NCI-H2227 treated with DMSO at 0.1 percent for 48 hours (cell line): ENCODE data around the gene ADAMTS2.

ENCODE experiments used
- DNase-seq: peaks from one replicate; lab custom pipeline; 2025; lab: John Stamatoyannopoulos, UW

Gene ADAMTS2

DNA sequence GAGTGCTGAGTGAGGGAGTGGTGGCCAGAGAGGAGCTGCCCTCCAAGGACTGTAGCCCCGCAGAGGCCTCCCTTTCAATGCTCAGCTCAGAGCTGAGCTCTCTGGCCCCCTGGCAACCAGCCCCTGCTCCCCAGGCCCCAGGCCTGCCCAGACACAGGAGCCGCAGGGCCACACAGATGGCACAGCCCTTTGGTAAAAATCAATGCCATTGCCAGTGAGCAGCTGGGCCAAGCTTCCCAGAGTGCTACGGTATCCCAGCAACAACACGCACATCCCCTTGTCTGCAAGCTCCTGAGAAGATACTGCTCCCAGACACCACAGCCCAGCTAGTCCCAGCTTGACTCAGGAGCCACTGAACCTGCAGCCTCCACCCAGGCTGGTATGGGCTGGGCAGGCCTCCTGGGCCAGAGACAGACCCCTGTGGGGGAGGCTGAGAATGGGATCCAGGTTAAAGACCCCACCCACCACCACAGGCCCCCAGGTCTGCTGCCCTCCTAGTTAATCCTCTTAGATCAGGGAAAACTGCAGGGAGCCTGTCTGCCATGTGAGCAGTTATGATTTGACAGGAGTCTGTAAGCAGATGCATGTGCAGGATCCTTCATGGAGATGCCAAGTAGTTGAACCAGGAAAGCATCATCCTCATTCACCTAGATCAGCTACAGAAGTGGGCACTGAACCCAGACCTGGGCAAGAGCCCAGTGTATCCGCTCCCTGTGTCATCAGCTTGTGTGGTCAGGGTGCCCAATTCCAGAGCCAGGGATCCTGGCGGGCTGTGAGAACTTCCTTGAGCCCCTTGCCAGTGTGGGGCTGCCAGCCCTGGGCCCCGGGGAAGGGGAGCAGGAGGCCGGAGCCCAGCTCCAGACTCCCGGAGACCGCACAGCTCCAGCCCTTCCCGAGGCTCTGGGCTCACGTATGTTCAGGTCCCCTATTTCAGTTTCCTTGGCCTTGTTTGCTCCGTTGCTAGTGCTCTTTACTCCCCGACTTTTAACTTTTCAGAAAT, 26.7 kb upstream of the ADAMTS2 start:
- no peak for DNase-seq

DNA sequence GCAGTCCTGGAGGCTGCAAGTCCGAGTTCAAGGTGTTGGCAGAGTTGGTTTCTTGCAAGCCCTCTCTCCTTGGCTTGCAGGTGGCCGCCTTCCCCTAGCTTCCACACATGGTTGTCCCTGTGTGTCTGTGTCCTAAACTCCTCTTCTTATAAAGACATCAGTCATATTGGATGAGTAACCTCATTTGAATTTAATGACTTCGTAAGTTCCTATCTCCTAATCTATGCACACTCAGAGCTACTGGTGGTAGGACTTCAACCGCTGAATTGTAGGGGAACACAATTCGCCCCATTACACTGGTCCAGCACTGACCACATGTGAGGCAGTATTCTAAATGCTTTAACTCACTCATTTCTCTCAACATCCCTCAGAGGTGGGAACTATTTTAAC, 25.9 kb upstream of the ADAMTS2 start:
- no peak for DNase-seq

- no peak for DNase-seq
These were observed 25.3 kb upstream of the ADAMTS2 start for GRCh38 chr5:179370490-179371120.

GRCh38 chr5:179369530-179369884, 24.2 kb upstream of the ADAMTS2 start:
- DNase-seq: no peak

- DNase-seq: no peak
These were observed 23.7 kb upstream of the ADAMTS2 start for GRCh38 chr5:179368806-179369529.

DNA sequence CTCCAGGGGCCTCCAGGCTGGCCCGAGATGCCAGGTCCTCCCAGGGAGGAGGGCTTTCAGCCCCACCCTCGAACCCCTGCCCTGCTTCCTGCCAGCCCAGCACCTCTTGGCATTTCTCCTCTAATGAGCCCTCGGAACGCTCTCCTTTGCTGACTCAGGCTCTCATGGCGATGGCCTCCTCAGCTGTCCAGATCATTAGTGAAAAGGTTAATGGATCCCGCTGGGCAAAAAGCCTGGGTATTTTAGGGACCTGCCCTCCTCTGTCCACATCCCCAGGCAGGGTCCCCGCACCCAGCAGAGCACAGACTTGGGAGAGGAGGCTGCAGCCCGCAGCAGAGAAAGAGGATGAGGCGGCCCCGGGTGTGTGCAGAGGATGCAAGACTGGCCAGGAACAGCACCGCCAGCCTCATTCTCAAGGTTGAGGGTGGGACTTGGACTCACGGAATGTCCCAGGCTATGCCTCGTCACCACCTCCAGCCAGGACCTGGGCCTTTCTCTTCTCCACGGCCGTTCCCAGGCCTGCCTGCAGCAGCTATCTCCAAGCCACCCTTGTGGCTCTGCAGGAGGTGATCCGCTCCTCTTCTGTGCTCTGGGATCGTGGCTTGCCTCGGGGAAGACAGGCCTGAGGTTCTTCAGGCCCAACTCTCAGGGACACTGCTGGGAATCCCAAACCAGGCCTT, 23.0 kb upstream of the ADAMTS2 start:
- DNase-seq: no peak

- no peak for DNase-seq
These were observed 22.2 kb upstream of the ADAMTS2 start for GRCh38 chr5:179367491-179367890.

GRCh38 chr5:179362355-179362754, 17.1 kb upstream of the ADAMTS2 start:
- no peak for DNase-seq

DNA sequence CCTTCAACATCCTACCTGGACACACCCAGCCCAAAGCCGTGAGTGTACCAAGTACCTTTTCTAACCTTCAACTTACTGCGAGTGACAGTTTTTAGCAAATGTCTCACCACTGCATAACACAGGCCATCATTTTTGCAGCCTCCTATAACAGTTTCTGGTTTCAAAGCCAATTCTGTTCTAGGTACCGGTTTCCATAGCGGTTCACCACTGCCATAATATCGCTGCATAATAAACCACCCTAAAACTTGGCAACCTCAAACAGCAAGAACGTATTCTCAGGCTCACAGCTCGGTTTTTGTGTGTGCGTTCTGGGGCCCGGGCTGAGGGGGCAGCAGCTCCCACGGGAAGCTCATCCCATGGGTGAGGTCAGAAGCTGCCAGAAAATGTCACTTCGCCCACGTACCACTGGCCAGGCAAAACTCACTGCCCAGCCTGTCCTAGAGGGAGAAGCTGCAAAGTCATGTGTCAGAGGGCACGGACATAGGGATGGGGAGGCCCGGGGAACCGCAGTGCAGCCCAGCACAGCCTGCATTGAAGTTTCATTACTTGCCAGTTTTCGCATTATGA, 15.9 kb upstream of the ADAMTS2 start:
- no peak for DNase-seq

- DNase-seq: no peak
These were observed 11.8 kb upstream of the ADAMTS2 start for GRCh38 chr5:179357031-179357430.

GRCh38 chr5:179355976-179356974, 11.0 kb upstream of the ADAMTS2 start:
- DNase-seq: no peak

DNA sequence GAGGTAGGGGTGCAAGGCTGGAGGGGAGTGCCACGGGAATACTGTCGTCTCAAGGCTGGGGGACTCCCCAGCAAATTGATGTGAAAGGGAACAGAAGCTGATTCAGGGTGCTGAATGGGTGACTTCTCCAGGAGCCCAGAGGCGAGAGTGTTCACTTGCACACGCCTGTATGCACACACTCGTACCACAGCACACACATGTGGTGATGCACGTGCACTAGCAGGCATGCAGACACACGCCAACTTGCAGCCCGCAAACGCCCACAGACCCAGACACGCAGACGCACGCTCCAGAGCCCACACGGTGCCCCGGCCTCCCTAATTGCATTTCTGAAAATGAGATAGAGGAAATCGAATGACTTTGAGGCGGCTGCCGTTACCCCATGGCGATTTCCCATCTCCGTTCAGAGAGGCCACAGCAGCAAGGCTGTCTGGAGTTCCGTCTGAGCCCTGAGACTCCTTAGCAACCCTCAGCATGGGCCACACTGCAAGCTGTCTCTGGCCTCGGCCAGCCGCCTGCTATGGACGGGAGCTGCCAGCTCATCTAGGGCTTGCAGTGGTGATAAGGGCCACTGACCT, 9.1 kb upstream of the ADAMTS2 start:
- DNase-seq: no peak

DNA sequence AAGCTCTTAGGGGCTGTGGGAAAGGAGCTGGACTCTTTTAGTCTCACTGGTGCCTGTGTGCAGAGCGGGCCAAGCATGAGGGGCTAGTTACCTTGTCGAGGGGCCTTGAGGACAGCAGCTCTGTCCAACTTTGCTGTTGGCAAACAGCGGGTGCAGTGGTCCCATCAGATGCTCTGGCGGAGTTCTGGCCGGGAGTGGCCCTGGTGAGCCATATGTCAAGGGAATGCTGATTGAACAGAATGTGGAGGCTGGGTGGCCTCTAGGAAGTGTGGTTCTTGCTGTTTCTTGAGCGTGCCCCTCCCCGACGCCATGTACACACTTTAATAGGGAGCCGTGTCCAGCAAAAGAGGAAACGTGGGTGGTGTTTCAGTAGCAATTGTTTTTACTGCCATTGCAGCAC, 3.6 kb upstream of the ADAMTS2 start:
- DNase-seq: no peak

DNA sequence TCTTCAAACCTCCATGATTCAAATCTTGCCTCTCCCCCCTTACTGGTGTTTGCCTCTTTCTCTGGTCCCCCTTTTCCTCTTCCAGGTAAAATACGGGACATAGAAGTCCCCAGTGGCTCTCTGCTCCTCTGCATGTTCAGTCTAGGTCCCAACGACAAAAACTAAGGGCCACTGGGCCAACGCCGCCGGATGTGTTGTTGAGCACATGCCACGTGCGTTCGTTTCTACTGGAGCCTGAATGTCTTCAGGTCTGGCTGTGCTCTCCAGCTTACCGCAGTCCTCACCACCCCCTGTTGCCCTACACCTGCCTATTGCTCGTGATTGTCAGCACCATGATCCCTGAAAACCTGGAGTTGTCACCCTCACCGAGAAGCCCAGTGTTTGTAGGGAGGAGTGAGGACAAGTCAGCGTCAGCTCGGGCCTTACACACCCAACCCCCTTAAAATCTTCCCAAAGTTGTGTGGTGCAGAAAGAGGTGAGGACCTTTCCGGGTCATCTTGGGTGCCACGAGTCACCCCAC, 2.8 kb upstream of the ADAMTS2 start:
- no peak for DNase-seq

- no peak for DNase-seq
These were observed 2.3 kb upstream of the ADAMTS2 start for GRCh38 chr5:179347581-179347980.

DNA sequence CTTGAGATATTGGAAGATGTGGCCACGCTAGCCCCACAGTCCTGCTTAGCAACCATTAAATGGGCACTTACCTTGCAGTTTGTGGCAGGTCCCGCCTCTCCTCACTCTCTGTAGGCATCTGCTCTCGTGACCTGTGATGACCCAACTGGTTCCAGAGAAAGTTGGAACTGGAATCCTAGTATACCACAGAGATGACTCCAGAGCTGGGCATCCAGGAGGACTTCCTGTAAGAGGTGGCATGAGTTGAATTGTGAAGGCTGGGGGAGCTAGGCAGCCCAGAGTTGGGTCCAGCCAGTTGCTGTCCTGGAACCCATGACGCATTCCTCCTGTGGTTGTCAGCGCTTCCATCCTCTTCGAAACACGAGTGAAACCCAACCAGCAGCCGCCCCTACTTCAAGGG, 1.6 kb upstream of the ADAMTS2 start:
- DNase-seq: no peak

DNA sequence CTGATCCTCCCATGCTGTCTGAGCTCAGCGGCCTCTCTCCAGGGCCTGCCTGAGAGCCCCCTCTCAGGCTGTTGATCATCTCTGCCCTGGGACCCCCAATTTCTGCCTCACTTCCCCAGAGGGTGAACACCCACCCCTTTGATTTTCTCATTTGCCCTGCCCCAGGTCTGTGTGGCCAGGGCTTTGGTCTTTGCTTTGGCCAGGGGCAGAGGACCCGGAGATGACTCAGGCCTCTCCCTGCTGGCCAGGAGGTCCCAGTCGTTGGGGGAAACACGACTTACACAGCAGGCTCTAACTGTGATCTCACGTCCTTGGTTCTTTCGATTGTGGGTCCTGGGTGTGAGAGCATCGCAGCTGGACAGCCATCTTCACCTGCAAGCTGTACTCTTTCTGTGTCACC, 1.1 kb upstream of the ADAMTS2 start:
- DNase-seq: no peak

DNA sequence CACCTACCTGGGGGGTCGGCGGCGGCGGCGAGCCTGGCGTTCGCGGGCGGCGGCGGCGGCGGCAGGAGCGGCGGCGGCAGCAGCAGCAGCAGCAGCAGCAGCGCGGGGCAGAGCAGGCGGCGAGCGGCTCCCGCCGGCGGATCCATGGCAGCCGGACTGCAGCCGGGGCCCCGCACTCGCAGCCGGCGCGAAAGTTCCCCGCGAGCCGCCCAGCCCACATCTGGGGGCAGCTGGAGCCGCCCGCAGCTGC, 153 bp downstream of the ADAMTS2 start:
- DNase-seq: no peak

DNA sequence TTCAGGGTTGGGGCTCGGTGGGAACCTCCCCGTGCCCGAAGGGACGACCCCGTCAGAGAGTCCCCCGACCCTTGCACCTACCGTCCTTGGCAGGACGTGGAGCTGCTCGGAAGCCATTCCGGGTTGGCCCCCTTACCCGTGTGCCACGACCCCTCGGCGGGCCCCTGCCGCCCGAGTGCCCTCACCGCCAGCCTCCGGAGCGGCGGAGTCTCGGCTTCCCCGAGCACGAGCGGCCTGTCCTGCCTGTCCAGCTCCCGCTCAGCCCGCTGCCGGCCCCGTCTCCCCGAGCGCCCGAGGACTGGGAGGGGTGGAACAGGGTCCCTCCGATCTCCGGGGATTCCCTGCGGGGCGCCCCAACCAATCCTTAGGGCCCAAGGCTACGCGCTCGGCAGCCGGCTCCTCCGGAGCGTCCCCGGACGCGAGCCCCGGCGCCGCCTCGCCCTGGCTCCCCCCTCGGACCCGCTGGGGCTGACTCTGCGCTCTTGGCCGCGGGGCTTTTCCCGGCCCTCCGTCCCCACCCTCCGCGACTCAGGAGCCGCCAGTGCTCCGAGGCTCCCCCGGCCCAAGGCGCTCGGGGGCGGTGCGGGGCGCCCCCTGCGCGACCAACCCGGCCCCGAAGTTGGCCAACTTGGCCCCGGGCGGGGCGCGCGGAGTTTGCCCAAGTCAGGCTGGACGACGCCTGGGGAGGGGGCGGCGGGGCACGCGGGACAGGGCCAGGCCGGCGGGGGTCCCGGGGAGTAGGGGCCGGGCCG, 654 bp downstream of the ADAMTS2 start:
- no peak for DNase-seq
